GM12878 (cell line): ENCODE measurements around the gene DKK3. TPM values are rescaled to one million over a fixed set of nuclear protein-coding genes. Genes with fewer than 3 reads are reported as not detected.

Experiments used
- ATAC-seq: fragments of 200-7000 bp; cut with Tn5 transposase; 3 replicates; pipeline ENCODE4 v1.9.1; 2020; ENCODE audit warnings: mild to moderate bottlenecking, moderate library complexity
- BruUV-seq: library from RNA; stranded (reverse); fragments of 400-500 nt; replicated peaks from 2 replicates; lab custom pipeline; 2021; lab: Mats Ljungman, UMichigan
- CTCF ChIA-PET: fragments of 300-600 bp; sonication (Branson Sonifier 250); formaldehyde crosslinking; extraction: SDS; loops from one replicate; lab custom pipeline; 2021; ENCODE audit warnings: inconsistent platforms; lab: Yijun Ruan, JAX
- POLR2A ChIA-PET: fragments of 350-600 bp; formaldehyde crosslinking; extraction: SDS; loops from one replicate; lab custom pipeline; 2021; ENCODE audit warnings: inconsistent platforms; lab: Charles Lee
- RAD21 ChIA-PET: fragments of 300-600 bp; sonication (Branson Sonifier 250); formaldehyde crosslinking; loops from one replicate; lab custom pipeline; 2023; ENCODE audit warnings: antibody characterized with exemption; ENCODE audit not compliant: unreplicated experiment; lab: Charles Lee
- SMC1A ChIA-PET: fragments of 300-600 bp; sonication (Branson Sonifier 250); formaldehyde crosslinking; loops from one replicate; lab custom pipeline; 2023; ENCODE audit not compliant: unreplicated experiment, uncharacterized antibody; lab: Charles Lee
- DNase-seq: peaks from one replicate; pipeline ENCODE4 v3.0.0-alpha.2; 2011; ENCODE audit warnings: low read depth, low spot score
- FAIRE-seq: peaks from 3 replicates; lab custom pipeline; 2011; peaks lifted over from hg19 to GRCh38; lab: Jason Lieb, UNC
- H2AFZ ChIP-seq: 2 replicates; pipeline ENCODE4 v1.6.0; 2011; ENCODE audit warnings: low read depth, low read length, control low read depth; ENCODE audit not compliant: control insufficient read depth
- H3K27ac ChIP-seq: 2 replicates; pipeline ENCODE4 v1.5.1; 2011; ENCODE audit warnings: control low read depth; ENCODE audit not compliant: control insufficient read depth, insufficient read depth
- H3K27me3 ChIP-seq, 2 experiments: replicated peaks in 1 of 2; 2 replicates each; pipeline versions ENCODE4 v1.6.0 to v1.6.1; 2011; ENCODE audit warnings: low read length in 1 of 2; ENCODE audit not compliant: control insufficient read depth in 2 of 2, insufficient read depth in 2 of 2
- H3K36me3 ChIP-seq, 2 experiments: 2 replicates each; pipeline ENCODE4 v1.5.1; 2011; ENCODE audit warnings: low read length in 1 of 2; ENCODE audit not compliant: control insufficient read depth in 2 of 2, insufficient read depth in 2 of 2
- H3K4me1 ChIP-seq: 2 replicates; pipeline ENCODE4 v1.6.1; 2011; ENCODE audit warnings: mild to moderate bottlenecking, low read length, moderate library complexity, mixed read lengths; ENCODE audit not compliant: control insufficient read depth, insufficient read depth
- H3K4me2 ChIP-seq: 2 replicates; pipeline ENCODE4 v1.6.0; 2011; ENCODE audit warnings: control low read depth; ENCODE audit not compliant: control insufficient read depth, insufficient read depth
- H3K4me3 ChIP-seq: fragments of 200-600 bp; sonication (generic); 2 replicates; pipeline ENCODE4 v1.5.1; 2016
- H3K79me2 ChIP-seq: 2 replicates; pipeline ENCODE4 v1.6.0; 2011; ENCODE audit warnings: low read length; ENCODE audit not compliant: control insufficient read depth, insufficient read depth
- H3K9ac ChIP-seq: 2 replicates; pipeline ENCODE4 v1.8.0; 2011; ENCODE audit warnings: low read length, control low read depth, mixed read lengths; ENCODE audit not compliant: control insufficient read depth, insufficient read depth
- H3K9me3 ChIP-seq: replicated peaks from 3 replicates; pipeline ENCODE4 v1.5.1; 2011; ENCODE audit warnings: mild to moderate bottlenecking, low read length; ENCODE audit not compliant: control insufficient read depth, insufficient read depth
- H4K20me1 ChIP-seq: 2 replicates; pipeline ENCODE4 v1.6.0; 2011; ENCODE audit not compliant: control insufficient read depth, insufficient read depth
- BMI1 ChIP-seq: fragments of 450-650 bp; IDR thresholded peaks from 2 replicates; pipeline ENCODE4 v1.6.1; 2016; ENCODE audit warnings: mild to moderate bottlenecking, moderate library complexity, borderline replicate concordance
- ESRRA ChIP-seq: IDR thresholded peaks from 2 replicates; pipeline ENCODE4 v1.6.1; 2012; ENCODE audit warnings: mild to moderate bottlenecking, low read length, improper control_type of control experiment
- EZH2 ChIP-seq: IDR thresholded peaks from 2 replicates; pipeline ENCODE4 v1.6.1; 2012; ENCODE audit warnings: low read depth, mild to moderate bottlenecking, control low read depth, inconsistent platforms, low read length, borderline replicate concordance; ENCODE audit not compliant: control insufficient read depth
- HDAC2 ChIP-seq: fragments of 200-600 bp; sonication (generic); IDR thresholded peaks from 2 replicates; pipeline ENCODE4 v1.6.1; 2017
- HDGF ChIP-seq: fragments of 450-650 bp; IDR thresholded peaks from 2 replicates; pipeline ENCODE4 v1.6.1; 2016; ENCODE audit warnings: antibody characterized with exemption
- MTA3 ChIP-seq: IDR thresholded peaks from 2 replicates; pipeline ENCODE4 v1.6.1; 2012; ENCODE audit warnings: low read length, inconsistent platforms, borderline replicate concordance
- NR2C1 ChIP-seq: fragments of 450-650 bp; IDR thresholded peaks from 2 replicates; pipeline ENCODE4 v1.6.1; 2017; ENCODE audit warnings: antibody characterized with exemption, mild to moderate bottlenecking, moderate library complexity
- PAX5 ChIP-seq: IDR thresholded peaks from 2 replicates; pipeline ENCODE4 v1.6.1; 2011; ENCODE audit warnings: low read depth, low read length, borderline replicate concordance
- POLR2A ChIP-seq: IDR thresholded peaks from 2 replicates; pipeline ENCODE4 v1.6.1; 2011; ENCODE audit warnings: low read depth, mild to moderate bottlenecking, low read length
- RELA ChIP-seq: fragments of 450-650 bp; IDR thresholded peaks from 2 replicates; pipeline ENCODE4 v1.8.0; 2014; ENCODE audit warnings: borderline replicate concordance; ENCODE audit not compliant: partially characterized antibody
- SMAD1 ChIP-seq: fragments of 450-650 bp; IDR thresholded peaks from 2 replicates; pipeline ENCODE4 v1.6.1; 2018; ENCODE audit warnings: mild to moderate bottlenecking, low read depth; ENCODE audit not compliant: partially characterized antibody
- SRF ChIP-seq, 2 experiments: IDR thresholded peaks; 2 replicates each; pipeline ENCODE4 v1.6.1; 2011; ENCODE audit warnings: low read depth in 2 of 2, low read length in 2 of 2, mild to moderate bottlenecking in 1 of 2, moderate library complexity in 1 of 2
- ZNF274 ChIP-seq: IDR thresholded peaks from one replicate; pipeline ENCODE4 v1.8.0; 2011; ENCODE audit not compliant: insufficient read length, insufficient read depth
- ZNF622 ChIP-seq: fragments of 450-650 bp; IDR thresholded peaks from 2 replicates; pipeline ENCODE4 v1.6.1; 2017; ENCODE audit warnings: mild to moderate bottlenecking, inconsistent platforms
- WGBS: methylation state at CpG from one replicate; pipeline ENCODE4 v1.1.6; 2016; ENCODE audit warnings: low lambda C conversion rate; ENCODE audit not compliant: insufficient replicate concordance, insufficient coverage; ENCODE audit errors: missing lambda C conversion rate; 5-methylcytosine and 5-hydroxymethylcytosine counted together
- in situ Hi-C: fragments of 300-500 bp; cut with MboI; formaldehyde crosslinking; loops from 9 replicates; pipeline ENCODE4 v1.14.3; 2018; ENCODE audit warnings: mixed read lengths
- intact Hi-C: fragments of 100-400 bp; cut with micrococcal nuclease; formaldehyde crosslinking; loops from one replicate; pipeline ENCODE4 v1.14.2; 2022; ENCODE audit not compliant: unreplicated experiment
- polyA plus RNA-seq, 11 experiments: library from polyadenylated mRNA; depleted of rRNA in 4 of 11; unstranded in 6 of 11; stranded (reverse) in 5 of 11; fragments of >200 nt; fragmentation: Nextera tagmentation in 4 of 11; fragmentation: Illumina TruSeq in 1 of 11; extraction: Ambion mirVana in 4 of 11; extraction: Trizol in 1 of 11; gene quantifications; 1 replicate in 1 of 11; 2 replicates in 10 of 11; pipeline versions ENCODE4 v1.2.1 to v1.2.3, GENCODE V29; 2011 to 2016; ENCODE audit warnings: inconsistent platforms in 2 of 11, missing spikeins in 2 of 11, low read depth in 1 of 11
- total RNA-seq, 4 experiments: library from RNA; depleted of rRNA in 3 of 4; stranded (reverse); fragments of >200 nt in 3 of 4; fragmentation: Illumina TruSeq in 1 of 4; extraction: Trizol in 1 of 4; gene quantifications; 2 replicates each; pipeline versions ENCODE4 v1.2.1 to v1.2.3, GENCODE V29; 2013 to 2021
- TF ChIP-seq, protein P1 (sequence below): fragments of 450-650 bp; IDR thresholded peaks from 2 replicates; pipeline ENCODE4 v1.6.1; 2014; ENCODE audit warnings: mild to moderate bottlenecking
- TF ChIP-seq, protein P2 (sequence below): fragments of 150-350 bp; IDR thresholded peaks from 2 replicates; pipeline ENCODE4 v1.6.1; 2014; ENCODE audit warnings: mild to moderate bottlenecking, low read depth, low read length

Gene DKK3
- total and polyA plus RNA-seq, 10 of the 15 experiments (the other 5 are each of a cell fraction or from before 2014, with no cell fraction given) = 0.07 to 0.16 (median 0.15) TPM; not detected in 7

DNA sequence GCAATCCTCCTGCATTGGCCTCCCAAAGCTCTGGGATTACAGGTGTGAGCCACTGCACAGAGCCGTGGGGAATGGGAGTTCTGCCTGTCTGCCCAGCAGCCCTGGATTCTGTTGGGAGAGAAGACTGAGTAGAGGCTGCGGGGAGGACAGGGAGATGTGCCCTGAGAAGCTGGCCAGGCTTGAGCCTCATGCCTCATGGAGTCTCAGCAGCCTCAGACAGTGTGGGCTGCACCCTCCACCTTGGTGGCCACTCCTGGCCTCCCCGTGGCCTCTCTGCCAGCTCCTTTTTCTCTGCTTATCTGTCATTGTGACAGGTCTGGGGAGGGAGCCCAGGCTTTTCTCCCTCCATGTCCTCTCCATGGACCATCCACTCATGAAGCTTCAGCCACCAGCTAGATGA lies 43.2 kb downstream of the DKK3 start:
- in situ Hi-C loops = no loop called here
- no peak overlapping the region for H2AFZ ChIP-seq
- intact Hi-C loops = no loop called here
- H3K9ac ChIP-seq = no peak overlapping the region
- no peak for ATAC-seq
- WGBS = 33% methylated on average over 3 of the region's 3 CpGs
- no peaks in the 10 kb centered on the region for H4K20me1 ChIP-seq
- no peak overlapping the region for H3K4me3 ChIP-seq
- SMC1A ChIA-PET = no interaction called here
- RAD21 ChIA-PET = interaction anchor here (0.5 kb wide), 1 partner anchor 1175 kb away, joined by 3 read pairs; no protein-coding TSS in a partner anchor
- no peak for DNase-seq
- no peak overlapping the region for H3K4me2 ChIP-seq
- H3K79me2 ChIP-seq = no peaks in the 10 kb centered on the region
- CTCF ChIA-PET = interaction anchor here (1.3 kb wide), 1 partner anchor 860 kb away, joined by 3 read pairs; no protein-coding TSS in a partner anchor
- POLR2A ChIA-PET = interaction anchor here (1.0 kb wide), 1 partner anchor 12 kb away, joined by 4 read pairs; no protein-coding TSS in a partner anchor
- no peak overlapping the region for H3K27ac ChIP-seq
- no peaks in the 10 kb centered on the region; a peak in 2 of 4 replicates for H3K27me3 ChIP-seq
- no peaks in the 10 kb centered on the region for H3K36me3 ChIP-seq
- TF ChIP-seq SRF (IDR thresholded peaks at IDR 0.05; ENCODE audit: low read depth in 2 of 2, low read length in 2 of 2) (no peak), ZNF274 (no peak), RELA (no peak), HDGF (no peak), POLR2A (no peak), HDAC2 (no peak), MTA3 (no peak), NR2C1 (no peak), EZH2 (no peak), ESRRA (no peak), PAX5 (no peak), BMI1 (no peak), ZNF622 (no peak), SMAD1 (no peak)
- TF ChIP-seq, protein P1, sequence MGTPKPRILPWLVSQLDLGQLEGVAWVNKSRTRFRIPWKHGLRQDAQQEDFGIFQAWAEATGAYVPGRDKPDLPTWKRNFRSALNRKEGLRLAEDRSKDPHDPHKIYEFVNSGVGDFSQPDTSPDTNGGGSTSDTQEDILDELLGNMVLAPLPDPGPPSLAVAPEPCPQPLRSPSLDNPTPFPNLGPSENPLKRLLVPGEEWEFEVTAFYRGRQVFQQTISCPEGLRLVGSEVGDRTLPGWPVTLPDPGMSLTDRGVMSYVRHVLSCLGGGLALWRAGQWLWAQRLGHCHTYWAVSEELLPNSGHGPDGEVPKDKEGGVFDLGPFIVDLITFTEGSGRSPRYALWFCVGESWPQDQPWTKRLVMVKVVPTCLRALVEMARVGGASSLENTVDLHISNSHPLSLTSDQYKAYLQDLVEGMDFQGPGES = no peak
- TF ChIP-seq, protein P2, sequence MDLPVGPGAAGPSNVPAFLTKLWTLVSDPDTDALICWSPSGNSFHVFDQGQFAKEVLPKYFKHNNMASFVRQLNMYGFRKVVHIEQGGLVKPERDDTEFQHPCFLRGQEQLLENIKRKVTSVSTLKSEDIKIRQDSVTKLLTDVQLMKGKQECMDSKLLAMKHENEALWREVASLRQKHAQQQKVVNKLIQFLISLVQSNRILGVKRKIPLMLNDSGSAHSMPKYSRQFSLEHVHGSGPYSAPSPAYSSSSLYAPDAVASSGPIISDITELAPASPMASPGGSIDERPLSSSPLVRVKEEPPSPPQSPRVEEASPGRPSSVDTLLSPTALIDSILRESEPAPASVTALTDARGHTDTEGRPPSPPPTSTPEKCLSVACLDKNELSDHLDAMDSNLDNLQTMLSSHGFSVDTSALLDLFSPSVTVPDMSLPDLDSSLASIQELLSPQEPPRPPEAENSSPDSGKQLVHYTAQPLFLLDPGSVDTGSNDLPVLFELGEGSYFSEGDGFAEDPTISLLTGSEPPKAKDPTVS = no peak
- H3K9me3 ChIP-seq = no peaks in the 10 kb centered on the region
- BruUV-seq = no TSS peak
- peaks cover 5% of the 10 kb centered on the region for H3K4me1 ChIP-seq
- no peak for FAIRE-seq
